Endodermal cell (in vitro differentiated cells): ENCODE data around the gene PODNL1. TPM values are rescaled to one million over a fixed set of nuclear protein-coding genes. Genes with fewer than 3 reads are reported as not detected.

ENCODE experiments used
- DNase-seq: peaks from one replicate; pipeline ENCODE4 v3.0.0-alpha.2; 2017
- H3K27ac ChIP-seq: 2 replicates; pipeline ENCODE4 v1.5.1; 2013; ENCODE audit warnings: mild to moderate bottlenecking, low read depth, low read length, moderate library complexity
- H3K27me3 ChIP-seq: 2 replicates; pipeline ENCODE4 v1.6.1; 2013; ENCODE audit warnings: mild to moderate bottlenecking, low read length, moderate library complexity; ENCODE audit not compliant: insufficient read depth, control insufficient read depth, poor library complexity, severe bottlenecking
- H3K36me3 ChIP-seq: 2 replicates; pipeline ENCODE4 v1.7.0; 2013; ENCODE audit warnings: mild to moderate bottlenecking, low read length, moderate library complexity; ENCODE audit not compliant: control insufficient read depth, insufficient read depth
- H3K4me1 ChIP-seq: one replicate; pipeline ENCODE4 v1.7.0; 2013; ENCODE audit warnings: low read length; ENCODE audit not compliant: control insufficient read depth, insufficient read depth
- H3K4me3 ChIP-seq: 2 replicates; pipeline ENCODE4 v1.5.1; 2013; ENCODE audit warnings: mild to moderate bottlenecking, low read length, moderate library complexity
- H3K9ac ChIP-seq: 2 replicates; pipeline ENCODE4 v1.6.1; 2013; ENCODE audit warnings: mild to moderate bottlenecking, low read length, moderate library complexity; ENCODE audit not compliant: poor library complexity, severe bottlenecking; ENCODE audit errors: extremely low read depth
- H3K9me3 ChIP-seq: 2 replicates; pipeline ENCODE4 v1.6.1; 2013; ENCODE audit warnings: mild to moderate bottlenecking, low read length, moderate library complexity; ENCODE audit not compliant: control insufficient read depth
- H3K27ac Mint-ChIP-seq: 2 replicates; pipeline ENCODE4 v1.8.0; 2020; ENCODE audit warnings: mixed read lengths
- H3K27me3 Mint-ChIP-seq: 2 replicates; pipeline ENCODE4 v1.8.0; 2021; ENCODE audit warnings: mild to moderate bottlenecking, mixed read lengths; ENCODE audit not compliant: insufficient read depth
- H3K36me3 Mint-ChIP-seq: 2 replicates; pipeline ENCODE4 v1.8.0; 2020; ENCODE audit warnings: low read depth, mixed read lengths
- H3K4me1 Mint-ChIP-seq: 2 replicates; pipeline ENCODE4 v1.8.0; 2020; ENCODE audit warnings: mixed read lengths
- H3K4me3 Mint-ChIP-seq: 2 replicates; pipeline ENCODE4 v1.8.0; 2020; ENCODE audit warnings: mild to moderate bottlenecking, moderate library complexity, mixed read lengths
- H3K9me3 Mint-ChIP-seq: 2 replicates; pipeline ENCODE4 v1.8.0; 2020; ENCODE audit warnings: mild to moderate bottlenecking, mixed read lengths
- CTCF ChIP-seq: fragments of 200-600 bp; sonication (generic); conservative IDR thresholded peaks from 2 replicates; pipeline ENCODE4 v1.5.0; 2021; ENCODE audit warnings: antibody characterized with exemption, mild to moderate bottlenecking
- WGBS, 2 experiments: methylation state at CpG; one replicate each; pipeline versions ENCODE4 v1.1.5 to v1.1.7; 2013; ENCODE audit warnings: missing lambda C conversion rate in 2 of 2, mixed read lengths in 1 of 2; ENCODE audit not compliant: insufficient coverage in 1 of 2, insufficient read length in 1 of 2; 5-methylcytosine and 5-hydroxymethylcytosine counted together
- total RNA-seq, 2 donors: library from RNA; stranded (reverse); fragmentation: NEBNext Ultra II Directional in 1 of 2; extraction: Animal tissue kit (Norgen Biotek cat#: 25700) in 1 of 2; gene quantifications; 2 replicates in 1 of 2; 3 replicates in 1 of 2; pipeline ENCODE4 v1.2.1, GENCODE V29; 2021

The PODNL1 gene
- total RNA-seq, 2 donors from 2014 or later: 0.29 TPM; not detected in 1

DNA sequence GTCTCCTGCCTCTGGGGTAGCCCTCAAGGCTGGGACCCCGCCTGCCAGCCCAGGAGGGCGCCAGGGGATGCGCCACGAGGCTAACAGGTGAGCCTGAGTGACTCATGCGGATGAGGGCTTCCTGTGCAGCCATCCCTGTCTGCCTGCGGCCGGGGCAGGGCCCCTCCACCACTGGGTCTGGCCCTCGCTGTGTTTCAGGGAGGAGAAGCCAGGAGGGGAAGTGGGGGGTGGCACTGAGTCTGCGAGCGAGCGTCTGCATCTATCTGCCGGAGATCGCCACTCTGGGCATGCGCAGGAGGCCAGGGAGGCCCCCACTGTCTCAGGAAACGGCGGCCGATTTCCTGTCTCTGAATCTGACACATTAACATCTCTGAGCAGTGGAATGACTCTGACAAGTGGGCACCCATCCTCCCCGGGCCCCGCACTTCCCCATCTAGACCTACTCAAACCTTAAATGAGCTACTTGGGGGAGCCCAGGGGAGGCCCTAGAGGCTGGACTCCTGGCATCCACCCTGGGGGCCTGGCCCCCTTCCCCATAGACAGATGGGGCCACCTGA is 48.2 kb upstream of the PODNL1 start:
- no peak overlapping the region for H3K4me3 Mint-ChIP-seq
- Histone ChIP-seq H3K27me3 (no peaks in the 10 kb centered on the region), H3K27ac (no peak overlapping the region), H3K36me3 (peaks cover 3% of the 10 kb centered on the region), H3K9me3 (no peaks in the 10 kb centered on the region), H3K4me3 (no peak overlapping the region), H3K9ac (no peak overlapping the region), H3K4me1 (no peaks in the 10 kb centered on the region)
- peaks cover 32% of the 10 kb centered on the region for H3K36me3 Mint-ChIP-seq
- peak; percentile 92 for DNase-seq
- H3K4me1 Mint-ChIP-seq: peaks cover 22% of the 10 kb centered on the region
- H3K9me3 Mint-ChIP-seq: no peaks in the 10 kb centered on the region
- 55 to 76% methylated on average over 12 to 19 of the region's 19 CpGs for WGBS, 2 experiments
- no peaks in the 10 kb centered on the region for H3K27me3 Mint-ChIP-seq
- no peak for TF ChIP-seq CTCF
- H3K27ac Mint-ChIP-seq: peak overlapping the region; percentile 80

GRCh38 chr19:13985771-13986347 is 47.6 kb upstream of the PODNL1 start:
- Histone ChIP-seq H3K36me3 (peaks cover 3% of the 10 kb centered on the region), H3K4me3 (no peak overlapping the region), H3K9ac (no peak overlapping the region), H3K4me1 (no peaks in the 10 kb centered on the region), H3K27ac (no peak overlapping the region), H3K27me3 (no peaks in the 10 kb centered on the region), H3K9me3 (no peaks in the 10 kb centered on the region)
- H3K27me3 Mint-ChIP-seq: no peaks in the 10 kb centered on the region
- DNase-seq: no peak
- WGBS, 2 experiments: 78 to 80% methylated on average over 9 to 10 of the region's 10 CpGs
- peaks cover 22% of the 10 kb centered on the region for H3K4me1 Mint-ChIP-seq
- no peak overlapping the region for H3K4me3 Mint-ChIP-seq
- no peaks in the 10 kb centered on the region for H3K9me3 Mint-ChIP-seq
- H3K36me3 Mint-ChIP-seq: peaks cover 28% of the 10 kb centered on the region
- TF ChIP-seq CTCF: no peak
- H3K27ac Mint-ChIP-seq: peak overlapping the region; percentile 64

DNA sequence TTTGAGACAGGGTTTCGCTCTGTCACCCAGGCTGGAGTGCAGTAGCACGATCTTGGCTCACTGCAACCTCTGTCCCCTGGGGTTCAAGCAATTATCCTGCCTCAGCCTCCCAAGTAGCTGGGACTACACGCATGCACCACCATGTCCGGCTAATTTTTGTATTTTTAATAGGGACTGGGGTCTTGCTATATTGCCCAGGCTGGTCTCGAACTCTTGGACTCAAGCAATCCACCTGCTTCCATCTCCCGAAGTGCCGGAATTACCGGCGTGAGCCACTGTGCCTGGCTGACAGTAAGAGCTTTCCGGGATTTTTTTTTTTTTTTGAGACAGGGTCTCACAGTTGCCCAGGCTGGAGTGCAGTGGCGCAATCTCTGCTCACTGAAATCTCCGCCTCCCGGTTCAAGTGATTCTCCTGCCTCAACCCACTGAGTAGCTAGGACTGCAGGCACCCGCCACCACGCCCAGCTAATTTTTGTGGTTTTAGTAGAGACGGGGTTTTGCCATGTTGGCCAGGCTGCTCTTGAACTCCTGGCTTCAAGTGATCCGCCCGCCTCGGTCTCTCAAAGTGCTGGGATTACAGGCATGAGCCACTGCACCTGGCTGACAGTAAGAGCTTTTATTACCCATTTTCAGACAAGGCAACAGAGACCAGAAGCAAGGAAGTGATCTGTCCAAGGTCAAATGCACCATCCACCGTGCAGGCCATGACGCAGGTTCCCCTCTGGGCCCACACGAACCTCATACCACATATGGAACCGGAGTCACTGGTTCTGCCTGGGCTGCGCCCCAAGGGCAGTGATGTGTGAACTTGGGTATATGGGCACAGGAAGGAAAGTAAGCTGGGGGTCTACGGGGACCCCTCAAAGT is 46.9 kb upstream of the PODNL1 start:
- Mint-ChIP-seq H3K27me3 (no peaks in the 10 kb centered on the region), H3K4me3 (no peak overlapping the region), H3K27ac (peak overlapping the region; percentile 64), H3K9me3 (no peaks in the 10 kb centered on the region), H3K4me1 (peaks cover 22% of the 10 kb centered on the region), H3K36me3 (peaks cover 26% of the 10 kb centered on the region)
- TF ChIP-seq CTCF: no peak
- Histone ChIP-seq H3K27ac (no peak overlapping the region), H3K36me3 (peaks cover 3% of the 10 kb centered on the region), H3K9me3 (no peaks in the 10 kb centered on the region), H3K4me1 (no peaks in the 10 kb centered on the region), H3K27me3 (no peaks in the 10 kb centered on the region), H3K4me3 (no peak overlapping the region), H3K9ac (no peak overlapping the region)
- no peak for DNase-seq
- 96 to 97% methylated on average over 16 to 25 of the region's 25 CpGs for WGBS, 2 experiments
